Eye (tissue), 1 donor: ENCODE measurements around the gene DDOST.
"Not testable (repeated sequence)": the region's sequence is repeated elsewhere in the genome, so short reads cannot be mapped to it uniquely, and the experiment has no call there.

Source experiments
- DNase-seq: peaks from one replicate; pipeline ENCODE4 v3.0.0-alpha.2; 2015

The DDOST gene

GRCh38 chr1:20689645-20690056 lies 28.5 kb upstream of the DDOST start:
- DNase-seq, result no peak

GRCh38 chr1:20686883-20687725 lies 25.9 kb upstream of the DDOST start:
- DNase-seq, result no peak

- DNase-seq, result no peak
Measured at GRCh38 chr1:20685741-20686140, 24.6 kb upstream of the DDOST start.

- DNase-seq, result no peak
Measured at GRCh38 chr1:20685099-20685662, 24.0 kb upstream of the DDOST start.

GRCh38 chr1:20684651-20685050 lies 23.5 kb upstream of the DDOST start:
- no peak for DNase-seq

- no peak for DNase-seq
Measured at GRCh38 chr1:20684050-20684620, 23.0 kb upstream of the DDOST start.

- no peak for DNase-seq
Measured at GRCh38 chr1:20683614-20684013, 22.4 kb upstream of the DDOST start.

GRCh38 chr1:20682571-20683236 lies 21.5 kb upstream of the DDOST start:
- no peak for DNase-seq

- no peak for DNase-seq
Measured at GRCh38 chr1:20681999-20682398, 20.8 kb upstream of the DDOST start.

GRCh38 chr1:20680269-20680668 lies 19.1 kb upstream of the DDOST start:
- DNase-seq, result no peak

- no peak for DNase-seq
Measured at GRCh38 chr1:20678599-20678998, 17.4 kb upstream of the DDOST start.

GRCh38 chr1:20673626-20674025 lies 12.5 kb upstream of the DDOST start:
- not testable (repeated sequence) for DNase-seq

- DNase-seq, result no peak
Measured at GRCh38 chr1:20672265-20672632, 11.1 kb upstream of the DDOST start.

- DNase-seq, result no peak
Measured at GRCh38 chr1:20670936-20671335, 9.8 kb upstream of the DDOST start.

GRCh38 chr1:20668581-20668980 lies 7.4 kb upstream of the DDOST start:
- DNase-seq, result no peak

GRCh38 chr1:20666804-20667203 lies 5.6 kb upstream of the DDOST start:
- no peak for DNase-seq

GRCh38 chr1:20666146-20666545 lies 5.0 kb upstream of the DDOST start:
- DNase-seq, result no peak

GRCh38 chr1:20665726-20666125 lies 4.6 kb upstream of the DDOST start:
- DNase-seq, result no peak

- no peak for DNase-seq
Measured at GRCh38 chr1:20663969-20664715, 3.0 kb upstream of the DDOST start.

GRCh38 chr1:20663365-20663764 lies 2.2 kb upstream of the DDOST start:
- DNase-seq, result no peak

- no peak for DNase-seq
Measured at GRCh38 chr1:20662110-20662475, 924 bp upstream of the DDOST start.

GRCh38 chr1:20660847-20661206 lies 342 bp downstream of the DDOST start:
- DNase-seq, result no peak

- no peak for DNase-seq
Measured at GRCh38 chr1:20660363-20660762, 806 bp downstream of the DDOST start.
